Activated CD8-positive, alpha-beta memory T cell treated with anti-CD3 and anti-CD28 coated beads, Interleukin-2, amount 50 U/mL, for 48 hours (primary cell): Measurements from ENCODE around the gene TMEM108.

ENCODE experiments used
- DNase-seq: peaks from one replicate; pipeline ENCODE4 v3.0.0-alpha.2; 2020

TMEM108 gene

DNA sequence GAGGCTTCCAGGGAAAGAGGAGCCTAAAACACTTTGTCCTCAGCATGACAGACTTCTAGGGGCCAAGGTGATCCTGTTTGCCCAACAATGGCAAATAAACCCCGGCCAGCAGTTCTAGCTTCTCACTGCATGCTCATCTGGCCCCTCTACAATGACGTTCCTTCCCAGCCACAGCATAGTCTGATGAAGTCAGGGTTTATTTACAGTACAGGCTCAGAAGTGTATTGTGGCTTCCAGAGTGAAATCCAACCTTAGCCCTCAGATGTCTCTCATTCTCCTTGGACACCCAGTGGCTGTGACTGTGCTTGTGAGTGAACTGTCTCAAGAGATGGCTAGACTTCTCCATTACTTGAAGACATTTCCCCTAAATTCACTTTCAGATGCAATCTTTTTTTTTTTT is 402.5 kb downstream of the TMEM108 start:
- no peak for DNase-seq

DNA sequence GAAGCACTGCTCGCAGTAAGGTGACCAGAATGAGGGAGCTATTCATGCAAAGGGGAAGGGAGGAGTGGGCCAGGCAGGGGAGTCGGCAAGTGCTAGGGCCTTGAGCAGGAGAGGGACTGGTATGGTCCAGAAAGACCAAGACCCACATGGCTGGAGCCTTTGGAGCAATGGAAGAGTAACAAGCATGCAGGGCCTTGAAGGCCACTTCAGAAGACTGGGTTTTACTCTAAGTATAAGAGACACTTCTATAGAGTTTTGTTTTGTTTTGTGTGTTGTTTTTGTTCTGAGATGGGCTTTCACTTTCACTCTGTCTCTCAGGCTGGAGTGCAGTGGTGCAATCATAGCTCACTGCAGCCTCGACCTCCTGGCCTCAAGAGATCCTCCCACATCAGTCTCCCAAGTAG is 403.7 kb downstream of the TMEM108 start:
- no peak for DNase-seq

DNA sequence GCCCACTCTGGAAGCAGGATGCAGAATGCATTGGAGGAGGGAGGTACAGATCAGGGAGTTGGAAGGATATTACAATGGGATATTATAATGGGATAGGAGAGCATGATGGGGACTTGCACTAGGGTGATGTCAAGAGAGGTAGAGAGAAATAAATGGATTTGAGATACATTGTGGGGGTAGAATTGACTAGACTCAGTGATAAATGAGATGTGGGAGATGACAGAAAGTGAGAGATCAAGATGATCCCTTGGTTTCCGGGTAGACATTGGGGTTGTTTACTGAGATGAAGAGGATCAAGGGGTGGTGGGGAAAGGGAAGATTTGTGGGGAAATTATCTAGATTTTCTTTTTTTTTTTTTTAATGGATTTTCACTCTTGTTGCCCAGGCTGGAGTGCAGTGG is 404.3 kb downstream of the TMEM108 start:
- no peak for DNase-seq

DNA sequence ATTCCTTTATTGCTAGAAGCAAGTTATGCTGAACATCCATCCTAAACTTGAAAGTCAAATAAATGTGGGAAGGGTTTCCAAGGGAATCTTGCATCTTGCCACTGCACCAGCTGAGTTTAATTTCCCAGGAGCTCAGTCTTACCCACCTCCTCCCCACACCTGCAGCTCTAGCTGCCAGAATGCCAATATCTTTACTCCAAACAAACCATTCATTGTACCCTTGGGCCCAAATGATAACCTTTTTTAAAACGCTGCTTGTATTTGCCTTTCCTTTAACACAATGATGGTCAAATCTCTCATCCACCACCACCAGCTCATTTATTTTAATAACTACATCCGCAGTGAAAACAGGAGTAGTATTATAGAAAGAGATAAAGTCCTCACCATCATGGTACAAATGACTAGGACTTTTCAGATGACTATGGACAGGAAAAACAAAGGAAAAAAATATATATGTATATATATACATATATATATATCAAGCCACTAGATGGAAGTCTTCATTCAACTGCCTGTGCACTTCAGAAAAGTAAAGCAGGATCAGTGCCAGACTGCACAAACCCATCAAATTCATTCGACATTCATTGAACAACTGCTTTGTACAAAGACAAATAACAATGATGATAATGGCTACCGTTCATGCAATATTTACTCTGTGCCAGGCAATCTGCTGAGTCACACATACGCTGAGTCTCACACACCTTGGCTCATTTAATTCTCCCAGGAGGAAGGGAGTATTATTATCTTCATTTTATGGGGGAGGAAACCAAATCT is 405.6 kb downstream of the TMEM108 start:
- no peak for DNase-seq

DNA sequence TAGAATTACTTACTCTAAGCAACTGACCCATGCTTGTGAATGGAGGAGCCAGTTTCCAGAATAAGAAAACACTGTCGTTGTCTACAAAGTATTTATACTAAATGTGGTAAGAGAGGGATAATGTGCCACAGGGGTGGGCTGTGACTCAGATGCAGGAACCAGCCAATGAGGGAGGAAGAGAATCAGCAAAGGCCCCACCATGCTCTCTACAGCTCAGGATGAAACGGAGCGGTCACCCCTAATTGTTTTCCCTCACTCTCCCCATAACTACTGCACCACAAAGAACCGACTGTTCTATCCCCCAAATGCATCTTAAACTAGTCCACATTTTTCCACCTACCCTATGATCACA is 406.2 kb downstream of the TMEM108 start:
- DNase-seq, result no peak

DNA sequence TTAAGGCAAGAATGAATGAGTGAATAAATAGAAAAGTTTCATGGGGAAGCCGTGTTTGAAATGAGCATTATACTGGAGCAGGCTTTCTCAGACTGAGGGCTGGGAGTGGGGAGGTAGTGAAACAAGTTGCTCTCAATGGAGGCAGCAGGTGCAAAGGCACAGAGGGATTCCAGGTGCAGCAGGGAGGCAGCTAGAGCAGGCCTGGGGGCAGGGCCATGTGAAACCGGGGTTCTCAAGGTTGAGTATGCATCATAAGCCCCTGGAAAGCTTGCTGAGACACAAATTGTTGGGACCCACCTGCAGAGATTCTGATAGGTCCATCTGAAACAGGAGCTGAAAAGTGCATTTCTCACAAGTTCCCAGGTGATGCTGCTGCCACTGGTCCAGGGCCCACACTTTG is 406.9 kb downstream of the TMEM108 start:
- no peak for DNase-seq
